NCI-H748 treated with DMSO at 0.1 percent for 48 hours (cell line): ENCODE results near the gene SKP1.

Experiments used
- DNase-seq: peaks from one replicate; lab custom pipeline; 2025; lab: John Stamatoyannopoulos, UW

Gene SKP1

DNA sequence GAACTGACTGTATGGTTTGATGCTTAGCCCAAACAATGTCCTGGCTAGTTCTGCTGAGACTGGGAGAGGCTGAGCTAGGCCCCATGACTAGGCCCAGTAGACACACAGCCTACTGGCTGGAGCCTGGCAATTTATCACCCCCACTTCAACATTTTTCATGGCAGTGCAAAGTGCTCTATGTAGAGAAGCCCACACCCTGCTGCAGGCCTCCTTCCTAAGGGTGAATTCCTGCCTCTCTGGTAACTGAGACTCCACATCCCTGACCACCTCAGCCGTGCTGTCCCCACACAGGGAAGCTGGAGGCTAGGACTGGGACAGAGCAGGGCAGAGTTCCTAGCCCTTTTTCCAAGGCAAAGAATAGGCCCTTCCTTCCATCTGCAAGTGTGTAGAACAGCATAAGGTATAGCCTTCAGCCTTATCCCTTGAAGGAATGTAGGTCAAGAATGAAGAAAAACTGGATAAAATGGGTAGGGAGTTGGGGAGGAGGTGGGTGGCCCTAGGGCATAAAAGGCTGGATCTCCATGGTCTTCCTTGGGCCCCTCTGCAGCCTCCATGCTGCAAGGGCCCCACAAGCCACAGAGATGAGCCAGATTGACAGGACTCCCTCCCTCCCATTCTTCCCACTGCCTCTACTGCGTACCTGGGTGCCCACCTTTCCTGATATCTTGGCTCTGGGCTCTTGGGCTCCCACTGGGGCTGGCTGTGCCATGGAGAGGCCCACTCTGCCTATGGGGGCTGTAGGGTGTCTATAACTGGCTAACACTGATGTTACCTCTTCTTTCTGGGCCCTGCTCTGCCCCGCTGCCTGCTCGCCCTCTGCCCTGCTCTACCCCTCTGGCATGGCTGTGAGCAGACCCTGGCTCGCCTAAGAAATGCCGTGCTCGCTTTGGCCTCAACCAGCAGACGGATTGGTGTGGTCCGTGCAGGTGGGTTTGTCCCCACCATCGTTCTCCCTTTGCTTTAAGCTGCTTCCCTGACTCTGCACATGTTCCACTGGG is 32.5 kb downstream of the SKP1 start:
- DNase-seq: no peak

DNA sequence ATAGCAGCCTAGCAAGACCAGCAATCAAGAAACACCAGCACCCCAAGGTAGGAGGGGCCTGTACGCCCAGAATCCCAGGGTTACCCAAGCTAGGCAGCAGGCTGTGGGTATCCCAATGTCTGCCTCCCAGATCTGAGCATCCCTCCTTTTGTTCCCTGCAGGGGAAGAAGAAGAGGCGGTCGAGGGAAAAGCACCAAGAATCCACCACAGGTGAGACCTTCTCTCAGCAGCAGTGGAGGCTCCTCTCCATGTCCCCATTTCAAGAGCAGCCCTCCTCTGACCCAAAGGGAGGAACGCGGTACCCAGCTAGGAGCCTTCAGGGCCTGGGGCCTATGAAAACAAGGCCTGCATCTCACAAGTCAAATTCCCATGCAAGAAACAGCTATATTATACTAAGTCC is 33.3 kb downstream of the SKP1 start:
- no peak for DNase-seq

DNA sequence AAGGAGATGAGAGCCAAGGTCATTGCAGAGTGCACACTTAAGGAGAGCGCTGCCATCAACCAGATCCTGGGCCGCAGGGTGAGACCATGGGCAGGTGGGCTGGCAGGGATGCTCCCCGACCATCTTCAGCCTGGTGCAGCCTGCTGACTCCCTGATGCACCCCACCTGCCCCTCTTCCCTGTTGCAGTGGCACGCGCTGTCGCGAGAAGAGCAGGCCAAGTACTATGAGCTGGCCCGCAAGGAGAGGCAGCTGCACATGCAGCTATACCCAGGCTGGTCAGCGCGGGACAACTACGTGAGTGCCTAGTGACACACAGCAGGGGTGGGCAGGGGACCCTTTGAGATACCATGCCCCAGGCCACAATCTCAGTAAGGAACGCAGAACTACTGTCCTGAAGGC is 33.9 kb downstream of the SKP1 start:
- no peak for DNase-seq

DNA sequence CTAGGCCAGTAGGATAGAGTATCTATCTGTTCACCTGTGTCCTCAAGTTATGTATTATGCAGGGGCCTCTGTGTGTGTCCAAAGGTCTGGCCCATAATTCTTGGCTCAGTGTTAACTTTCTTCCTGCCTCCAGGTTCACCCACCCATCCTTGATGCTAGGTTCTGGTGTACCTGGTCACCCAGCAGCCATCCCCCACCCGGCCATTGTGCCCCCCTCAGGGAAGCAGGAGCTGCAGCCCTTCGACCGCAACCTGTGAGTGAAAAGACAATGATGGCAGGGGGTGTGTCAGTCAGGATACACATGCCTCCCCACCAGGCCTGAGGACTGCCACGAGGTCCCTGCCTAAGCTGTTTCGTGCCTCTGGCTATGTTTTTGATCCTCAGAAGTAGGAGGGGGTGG is 34.7 kb downstream of the SKP1 start:
- no peak for DNase-seq

GRCh38 chr5:134141331-134142050 is 35.3 kb downstream of the SKP1 start:
- DNase-seq: no peak

DNA sequence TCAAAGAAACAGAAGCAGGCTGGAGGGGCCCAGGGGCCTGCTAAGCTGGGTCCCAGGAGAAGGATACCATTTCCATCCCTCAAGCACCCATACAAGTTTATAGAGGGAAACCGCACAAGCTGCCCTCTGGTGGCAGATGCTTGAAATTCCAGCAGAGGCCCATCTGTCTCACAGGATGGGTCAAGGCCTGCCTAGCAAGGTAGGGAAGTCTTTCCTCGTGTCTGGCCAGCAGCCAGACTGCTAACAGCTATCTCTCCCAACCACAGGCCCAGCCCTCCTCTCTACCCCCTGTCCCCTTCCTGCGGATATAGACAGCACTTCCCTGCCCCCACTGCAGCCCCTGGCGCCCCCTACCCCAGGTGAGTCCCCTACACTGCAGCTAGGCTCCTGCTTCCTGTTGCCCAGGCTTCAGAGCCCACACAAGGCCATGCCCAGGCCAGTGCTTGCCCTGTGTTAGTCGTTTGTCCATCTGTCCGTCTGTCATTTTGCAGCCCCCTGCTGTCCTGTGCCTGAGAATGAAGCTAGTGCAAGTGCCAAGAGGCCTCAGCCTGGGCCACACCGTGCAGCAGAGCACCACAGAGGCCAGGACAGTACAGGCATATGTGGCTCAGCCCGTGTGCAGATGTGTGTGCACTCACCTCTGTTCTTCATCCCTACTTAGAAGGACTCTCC is 36.1 kb downstream of the SKP1 start:
- DNase-seq: peak; percentile 7

DNA sequence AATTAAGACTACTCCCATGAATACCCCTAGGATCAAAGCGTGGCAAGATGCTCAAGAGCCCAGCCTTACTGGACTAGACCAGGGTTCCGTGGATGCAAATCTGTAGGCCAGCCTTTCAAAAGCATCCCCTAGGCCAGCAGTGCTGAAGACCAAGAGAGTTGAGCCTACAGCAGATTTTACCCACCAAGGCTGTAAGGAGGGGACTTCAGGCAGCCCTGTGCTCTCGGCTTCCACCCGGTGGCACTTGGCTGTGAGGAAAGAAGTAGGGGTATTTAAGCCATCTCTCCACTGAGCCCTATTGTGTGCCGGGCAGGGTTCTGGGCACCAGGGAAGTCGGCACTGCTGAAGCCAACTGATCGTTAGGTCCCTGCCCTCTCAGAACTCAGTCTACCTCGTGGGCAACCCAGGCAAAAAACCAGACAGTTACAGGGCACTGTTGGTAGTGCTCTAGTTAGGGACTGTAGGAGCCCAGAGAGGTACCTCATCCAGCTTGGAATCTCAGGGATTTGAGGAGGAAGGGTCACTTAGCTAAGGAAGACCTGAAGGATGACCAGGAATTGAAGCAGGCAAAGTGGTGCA is 36.8 kb downstream of the SKP1 start:
- DNase-seq: no peak

DNA sequence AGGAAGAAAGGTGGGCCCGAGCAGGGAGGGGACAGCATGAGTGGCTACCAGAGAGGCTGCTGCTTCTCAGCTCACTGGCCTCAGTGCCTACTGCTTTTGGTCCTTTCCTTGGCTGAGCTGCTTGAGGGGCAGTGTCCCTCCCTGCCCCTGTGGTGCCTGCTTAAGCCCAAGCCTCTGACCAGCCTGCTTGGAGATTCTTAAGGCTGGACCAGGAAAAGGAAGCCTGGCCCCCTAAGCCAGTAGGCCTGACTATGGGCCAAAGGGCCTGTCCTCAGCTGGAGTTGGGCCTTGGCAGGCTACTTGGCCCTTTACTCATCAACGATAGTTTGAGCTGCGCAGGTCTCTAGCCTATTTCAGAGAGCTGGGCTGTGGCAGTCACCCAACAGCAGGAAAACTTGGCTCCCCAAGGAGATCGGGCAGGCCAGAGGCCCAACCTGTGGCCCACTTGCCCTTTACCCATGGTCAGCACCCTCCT is 37.3 kb downstream of the SKP1 start:
- DNase-seq: no peak

DNA sequence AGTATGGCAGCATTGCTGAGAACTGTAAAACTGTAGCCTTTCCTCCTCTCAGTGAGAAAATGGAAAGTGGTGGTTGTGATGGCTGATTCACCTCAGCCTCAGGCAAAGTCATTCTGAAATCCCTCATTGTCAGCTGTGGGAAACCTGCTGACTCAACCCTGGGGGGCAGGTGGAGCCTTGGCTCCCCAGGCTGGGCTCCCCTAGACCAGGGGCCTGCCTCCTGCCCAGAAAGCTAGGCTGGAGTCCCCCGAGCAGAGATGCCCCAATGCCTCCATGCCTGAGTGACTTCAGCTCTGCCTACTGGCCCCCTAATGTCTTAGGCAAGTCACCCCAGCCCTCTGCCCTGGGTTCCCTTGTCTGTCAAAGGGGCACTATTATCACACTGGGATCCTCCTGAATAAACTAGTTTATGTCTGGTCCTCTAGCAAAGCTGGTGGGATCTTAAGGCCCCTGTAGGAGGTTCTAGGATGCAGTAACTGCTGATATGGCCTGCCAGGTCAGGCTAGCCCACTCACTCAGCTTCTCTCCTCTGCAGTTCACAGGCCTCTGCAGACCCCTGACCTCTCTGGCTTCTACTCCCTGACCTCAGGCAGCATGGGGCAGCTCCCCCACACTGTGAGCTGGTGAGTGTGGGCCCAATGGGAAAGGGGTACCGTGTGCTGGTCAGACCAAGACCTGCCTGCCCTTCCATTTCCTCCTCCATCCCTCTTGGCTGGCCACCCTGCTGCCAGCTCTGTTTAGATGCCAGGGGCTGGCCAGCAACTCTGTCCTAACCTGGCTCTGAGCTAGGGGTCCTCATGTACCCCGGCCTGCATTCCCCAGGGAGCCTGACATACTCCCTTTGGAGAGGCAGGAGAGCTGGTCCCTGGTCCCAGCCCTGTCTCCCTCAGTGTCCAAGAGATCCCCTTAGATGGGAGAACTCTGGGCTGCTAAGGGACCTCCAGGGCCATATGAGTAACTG is 38.1 kb downstream of the SKP1 start:
- no peak for DNase-seq

DNA sequence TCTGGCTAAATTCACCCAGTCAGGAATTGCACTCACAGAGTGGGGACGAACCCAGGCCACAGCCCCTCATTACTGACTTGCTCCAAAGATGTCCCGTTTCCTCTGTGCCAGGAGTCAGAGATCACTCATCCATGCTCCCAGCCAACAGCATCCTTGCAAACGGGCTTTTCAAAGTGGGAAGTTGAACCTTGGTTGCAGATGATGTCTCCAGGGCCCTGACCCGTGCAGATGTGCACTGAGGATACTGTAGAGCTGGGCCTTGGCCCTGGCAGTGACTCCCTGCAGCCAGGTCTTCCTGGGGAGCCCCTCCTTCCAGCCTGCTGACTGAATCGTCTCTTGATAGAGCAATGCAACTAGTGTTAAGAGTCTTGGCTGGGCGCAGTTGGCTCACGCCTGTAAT is 40.0 kb downstream of the SKP1 start:
- DNase-seq: no peak

DNA sequence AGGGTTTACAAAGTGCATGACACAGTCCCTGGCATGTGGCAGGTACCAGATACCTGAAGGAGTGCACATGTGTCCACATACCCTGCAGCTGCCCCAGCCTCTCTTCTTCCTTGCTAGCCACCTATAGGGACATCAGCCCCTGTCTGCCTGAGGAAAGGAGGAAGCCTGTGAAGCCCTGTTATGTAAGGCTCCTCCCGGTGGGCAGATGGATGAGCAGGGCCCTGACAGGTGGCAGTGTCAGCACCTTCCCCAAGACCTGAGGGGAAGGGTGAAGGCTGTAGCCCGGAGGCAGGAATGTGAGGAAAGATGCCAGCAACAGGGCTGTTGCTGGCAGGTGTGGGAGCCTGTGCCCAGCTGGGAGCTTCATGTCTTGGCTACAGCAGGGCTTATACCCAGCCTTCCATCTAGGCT is 40.5 kb downstream of the SKP1 start:
- DNase-seq: no peak

DNA sequence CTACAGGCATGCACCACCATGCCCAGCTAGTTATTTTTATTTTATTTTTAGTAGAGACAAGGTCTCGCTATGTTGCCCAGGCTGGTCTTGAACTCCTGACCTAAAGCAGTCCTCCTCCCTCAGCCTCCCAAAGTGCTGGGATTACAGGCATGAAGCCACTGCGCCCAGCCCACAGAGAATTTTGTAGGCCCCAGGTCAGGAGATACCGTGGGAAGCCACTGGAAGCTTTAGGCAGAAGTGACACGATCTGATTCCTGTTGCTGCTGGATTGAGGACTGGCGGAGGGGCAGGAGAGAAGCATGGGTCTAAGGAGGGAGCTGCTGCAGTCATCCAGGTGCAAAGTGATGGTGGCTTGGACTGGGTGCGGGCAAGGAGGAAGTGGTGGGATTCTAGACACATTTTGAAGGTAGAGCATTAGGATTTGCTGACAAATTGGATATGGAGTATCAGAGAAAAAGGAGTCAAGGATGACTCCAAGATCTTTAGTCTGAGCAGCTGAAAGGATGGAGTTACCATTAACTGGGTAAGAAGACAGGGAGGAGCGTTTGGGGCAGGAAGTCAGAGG is 41.6 kb downstream of the SKP1 start:
- no peak for DNase-seq

GRCh38 chr5:134133995-134134541 is 42.7 kb downstream of the SKP1 start:
- no peak for DNase-seq

DNA sequence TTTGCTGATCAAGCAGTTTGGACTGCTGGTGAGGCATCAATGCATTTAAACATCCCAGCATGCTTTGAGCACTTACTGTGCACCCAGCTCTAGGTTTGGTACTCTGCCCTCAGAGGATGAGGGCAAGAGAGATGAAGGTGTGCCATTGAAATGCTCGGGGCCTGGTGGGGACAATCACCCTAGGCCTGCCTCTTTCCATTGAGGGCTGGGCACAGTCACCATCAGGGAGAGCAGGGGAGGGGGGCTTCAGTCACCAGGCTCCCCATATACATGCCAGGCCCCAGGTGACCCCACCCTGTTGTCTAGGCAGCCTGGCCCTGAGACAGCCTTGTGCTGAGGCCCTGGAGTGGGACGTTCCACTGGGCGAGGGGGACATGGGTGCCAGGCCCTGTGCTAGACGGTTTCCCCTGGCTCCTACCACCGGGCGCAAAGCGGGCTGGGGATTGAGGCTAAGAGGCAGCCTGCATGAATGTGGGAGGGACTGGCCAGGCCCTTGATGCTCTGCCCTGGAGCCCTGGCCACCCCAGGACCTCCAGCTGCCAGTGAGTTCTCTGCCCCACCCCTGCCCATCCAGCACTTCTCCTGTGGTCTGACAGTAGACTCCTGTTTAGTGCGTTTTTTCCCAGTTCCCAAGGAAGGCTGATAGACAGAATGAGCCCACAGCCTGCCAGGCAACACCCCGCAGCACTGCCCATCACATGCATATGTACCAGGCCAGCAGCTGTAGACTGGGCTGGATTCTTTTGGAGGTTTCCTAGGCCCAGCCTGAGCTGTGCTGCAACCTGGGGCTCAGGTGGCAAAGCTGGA is 43.4 kb downstream of the SKP1 start:
- no peak for DNase-seq

DNA sequence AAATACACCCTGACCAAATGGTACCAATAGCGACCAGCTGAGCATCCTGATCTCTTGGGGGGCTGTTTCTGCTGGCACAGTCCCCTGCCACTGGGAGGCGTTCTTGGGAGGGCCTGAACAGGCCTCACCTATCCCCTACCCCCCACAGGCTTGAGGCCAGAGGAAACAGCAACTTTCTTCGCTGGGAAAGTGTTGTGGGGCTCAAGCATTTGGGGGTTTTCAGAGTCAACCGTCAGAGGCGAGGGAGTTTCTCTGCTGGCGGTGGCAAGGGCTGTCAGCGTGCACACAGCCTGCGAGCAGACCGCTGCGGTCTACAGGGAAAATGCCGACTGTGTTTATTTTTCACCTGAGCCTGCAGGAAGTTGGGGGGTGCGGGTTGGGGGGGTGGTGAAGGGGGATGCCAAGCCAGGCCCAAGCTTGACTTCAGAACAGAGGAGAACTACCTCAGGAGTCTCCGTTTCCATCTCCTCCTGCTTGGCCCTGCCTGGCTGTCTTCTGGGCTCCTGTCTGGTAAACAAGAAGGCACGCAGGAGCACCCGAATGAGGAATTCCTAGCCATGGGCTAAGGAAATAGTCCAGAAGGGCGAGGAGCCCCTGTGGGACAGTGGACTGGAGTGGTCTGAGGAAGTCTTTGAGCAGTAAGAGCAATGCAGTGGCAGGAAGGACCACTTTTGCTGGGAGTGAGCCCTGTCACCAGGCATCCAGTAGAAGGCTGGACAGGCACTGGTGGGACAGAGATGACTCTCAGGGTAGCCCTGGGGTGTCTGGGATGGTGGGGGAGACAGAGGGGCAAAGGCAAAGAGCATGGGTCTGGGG is 44.2 kb downstream of the SKP1 start:
- no peak for DNase-seq

GRCh38 chr5:134131578-134132350 is 45.0 kb downstream of the SKP1 start:
- DNase-seq: no peak

DNA sequence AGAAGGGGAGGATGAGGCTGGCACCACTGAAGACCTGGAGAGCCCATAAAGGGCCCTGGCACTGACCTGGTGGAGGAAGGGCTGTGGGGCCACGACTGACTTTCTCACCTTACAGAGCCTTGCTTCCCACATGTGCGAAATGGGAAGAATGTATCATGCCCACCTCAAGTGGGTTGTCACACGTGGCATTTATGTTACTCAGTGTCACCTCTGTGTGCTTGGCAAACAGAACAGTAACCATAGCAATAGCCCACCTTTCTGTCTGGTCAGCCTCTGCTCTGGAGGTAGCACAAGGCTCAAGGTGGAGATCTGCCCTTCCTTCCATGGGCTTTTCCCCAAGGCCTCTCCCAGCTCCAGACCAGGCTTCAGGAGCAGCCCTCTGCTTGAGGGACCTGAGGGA is 45.6 kb downstream of the SKP1 start:
- DNase-seq: no peak
